ENCODE results near the gene TRAPPC5.

TRAPPC5 gene

DNA sequence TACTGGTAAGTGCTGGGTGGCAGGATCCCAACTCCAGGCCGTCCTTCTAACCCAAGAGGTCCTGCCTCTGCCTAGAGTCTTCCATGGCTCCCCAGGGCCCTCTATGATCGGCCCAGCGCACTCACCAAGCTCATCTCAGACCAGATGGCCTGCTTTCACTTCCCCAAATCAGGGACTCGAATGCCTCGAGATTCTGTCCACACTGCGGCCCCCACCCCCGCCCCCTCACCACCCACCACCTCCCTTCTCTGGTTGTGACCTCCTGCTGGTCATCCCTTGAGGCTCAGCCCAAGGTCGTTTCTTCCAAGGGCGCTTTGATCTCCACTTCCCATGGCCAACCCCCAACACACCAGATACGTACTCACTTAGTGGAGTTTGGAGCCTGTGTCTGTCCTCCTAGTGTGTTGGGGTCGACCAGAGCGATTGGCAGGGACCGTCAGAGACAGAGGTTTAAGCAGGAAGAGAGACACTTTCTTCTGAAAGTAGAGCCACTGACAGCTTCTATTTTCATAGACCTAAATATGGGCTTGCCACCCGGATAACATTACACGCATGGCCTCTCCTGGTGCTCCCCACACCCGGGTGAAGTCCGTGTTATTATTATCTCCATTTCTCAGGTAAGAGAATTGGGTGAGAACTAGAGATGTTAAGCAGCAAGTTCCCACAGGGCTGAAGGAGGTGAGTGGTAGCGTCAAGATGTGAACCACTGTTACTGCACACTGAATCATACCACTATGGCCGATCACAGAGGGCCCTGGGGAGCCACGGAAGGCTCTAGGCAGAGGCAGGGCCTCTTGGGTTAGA, 21.2 kb downstream of the TRAPPC5 start, which contains the start of gene FCER2:
Gene FCER2, minus strand, starts transcription at position 478 of the 804 bp plus-strand sequence. CDS start 2,371 bp downstream, outside the sequence.
- no peak for DNase-seq

DNA sequence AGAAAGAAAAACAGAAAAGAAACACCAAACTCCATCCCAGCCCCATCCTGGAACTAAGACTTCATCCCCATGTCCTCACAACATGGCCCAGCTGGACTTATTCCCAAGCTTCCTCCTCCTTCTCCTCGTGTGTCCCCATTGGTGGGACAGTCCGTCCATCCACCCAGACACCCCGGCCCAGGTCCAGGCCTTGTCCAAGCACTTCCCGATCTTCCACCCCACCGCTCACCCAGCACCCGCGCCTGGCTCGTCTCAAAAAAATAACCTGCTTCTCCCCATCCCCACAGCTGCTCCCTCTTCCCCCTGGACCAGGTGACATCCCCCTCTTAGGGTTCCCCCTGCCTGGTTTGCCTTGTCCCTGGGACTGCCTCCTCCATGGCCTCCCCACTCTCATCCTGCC, 22.7 kb downstream of the TRAPPC5 start:
- no peak for DNase-seq

DNA sequence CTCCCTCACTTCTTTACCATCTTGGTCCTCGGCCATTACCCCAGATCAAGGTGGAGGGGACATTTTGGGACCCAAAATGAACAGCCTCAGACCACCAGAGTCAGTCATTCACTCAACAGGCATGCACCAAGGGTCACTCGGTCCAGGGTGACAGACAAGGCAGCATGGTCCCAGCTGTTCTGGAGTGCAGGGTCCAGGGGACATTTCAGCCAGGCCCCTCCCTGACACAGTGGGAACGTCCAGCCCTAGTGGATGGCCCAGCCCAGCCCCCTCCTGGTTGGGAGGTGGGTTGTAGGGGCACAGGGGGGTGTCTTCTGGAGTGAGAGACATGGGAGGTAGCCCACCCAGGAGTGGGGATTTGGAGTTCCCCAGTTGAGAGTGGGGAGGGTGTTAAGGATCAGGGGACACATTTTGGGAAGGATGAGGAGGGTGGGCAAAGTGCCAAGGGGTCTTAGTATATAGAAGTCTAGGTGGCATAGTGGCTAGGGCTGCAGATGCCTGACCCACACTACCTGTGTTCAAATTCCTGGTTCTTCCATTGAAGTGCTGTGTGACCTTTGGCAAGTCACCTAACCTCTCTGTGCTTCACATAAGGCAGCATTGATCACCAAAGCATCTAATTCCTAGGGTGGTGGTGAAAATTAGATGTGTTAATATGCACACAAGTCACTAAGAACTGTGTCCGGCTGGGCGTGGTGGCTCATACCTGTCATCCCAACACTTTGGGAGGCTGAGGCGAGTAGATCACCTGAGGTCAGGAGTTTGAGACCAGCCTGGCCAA, 23.8 kb downstream of the TRAPPC5 start:
- no peak for DNase-seq

DNA sequence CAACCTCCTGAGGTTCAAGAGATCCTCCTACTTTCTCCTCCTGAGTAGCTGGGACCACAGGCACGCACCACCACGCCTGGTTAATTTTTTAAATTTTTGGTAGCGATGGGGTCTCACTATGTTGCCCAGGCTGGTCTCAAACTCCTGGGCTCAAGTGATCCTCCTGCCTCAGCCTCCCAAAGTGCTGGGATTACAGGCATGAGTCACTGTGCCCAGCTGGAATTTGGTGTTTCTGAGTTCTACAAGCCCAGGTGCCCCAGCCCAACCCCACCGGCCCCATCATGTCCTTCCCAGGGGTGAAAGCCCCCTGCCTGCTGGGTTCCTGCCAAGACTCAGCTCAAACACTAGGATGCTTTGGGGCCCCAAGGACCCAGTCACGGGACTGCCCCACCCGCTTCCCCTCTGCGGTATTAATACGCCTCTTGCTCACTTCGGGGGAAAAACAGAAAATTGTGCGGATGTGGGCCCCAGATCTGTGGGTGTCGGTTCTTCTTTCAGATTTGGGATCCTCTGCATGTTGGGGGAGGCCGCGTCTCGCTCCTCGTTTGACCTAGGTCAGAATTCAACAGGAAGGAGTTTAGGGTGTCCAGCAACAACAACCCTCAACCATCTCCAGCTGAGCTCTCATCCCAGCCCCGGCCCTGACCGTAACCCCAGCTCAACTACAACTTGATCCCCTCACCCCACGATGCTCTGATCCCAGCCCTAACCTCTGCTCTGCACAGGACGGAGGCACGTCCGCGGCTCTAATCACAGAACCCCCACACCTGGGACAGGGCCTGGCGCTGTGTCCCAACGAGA, 25.0 kb downstream of the TRAPPC5 start:
- peak; percentile 81 for DNase-seq

DNA sequence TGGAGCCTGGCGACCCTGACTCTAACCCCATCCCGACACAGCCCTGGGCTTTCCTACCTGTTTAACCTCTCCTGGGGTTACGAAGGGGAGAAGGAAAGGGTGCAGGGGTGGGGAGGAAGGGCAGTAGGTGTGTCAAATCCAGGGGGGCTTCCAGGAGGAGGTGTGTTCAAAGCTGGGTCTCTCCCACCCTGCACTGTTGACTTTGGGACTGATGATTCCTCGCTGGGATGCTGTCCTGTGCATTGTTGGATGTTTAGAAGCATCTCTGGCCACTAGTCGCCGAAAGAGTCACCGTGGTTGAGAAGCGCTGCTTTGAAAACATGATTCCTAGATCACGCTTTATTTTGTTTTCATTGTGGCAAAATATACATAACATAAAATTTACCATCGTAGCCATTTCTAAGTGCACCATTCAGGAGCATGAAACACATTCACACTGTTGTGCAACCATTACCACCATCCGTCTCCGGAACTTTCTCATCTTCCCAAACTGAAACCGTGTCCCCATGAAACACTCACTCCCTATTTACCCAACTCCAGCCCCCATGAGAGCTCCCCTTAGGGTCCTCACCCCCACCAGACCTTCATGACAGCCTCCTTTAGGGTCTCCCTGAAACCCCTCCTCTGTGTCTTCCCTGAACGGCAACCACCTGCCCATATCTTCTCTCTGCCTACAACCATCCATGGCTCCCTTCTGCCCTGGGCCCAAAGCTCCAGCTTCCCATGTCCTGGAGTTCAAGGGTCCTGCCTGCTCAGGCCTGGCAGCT, 25.7 kb downstream of the TRAPPC5 start:
- no peak for DNase-seq

DNA sequence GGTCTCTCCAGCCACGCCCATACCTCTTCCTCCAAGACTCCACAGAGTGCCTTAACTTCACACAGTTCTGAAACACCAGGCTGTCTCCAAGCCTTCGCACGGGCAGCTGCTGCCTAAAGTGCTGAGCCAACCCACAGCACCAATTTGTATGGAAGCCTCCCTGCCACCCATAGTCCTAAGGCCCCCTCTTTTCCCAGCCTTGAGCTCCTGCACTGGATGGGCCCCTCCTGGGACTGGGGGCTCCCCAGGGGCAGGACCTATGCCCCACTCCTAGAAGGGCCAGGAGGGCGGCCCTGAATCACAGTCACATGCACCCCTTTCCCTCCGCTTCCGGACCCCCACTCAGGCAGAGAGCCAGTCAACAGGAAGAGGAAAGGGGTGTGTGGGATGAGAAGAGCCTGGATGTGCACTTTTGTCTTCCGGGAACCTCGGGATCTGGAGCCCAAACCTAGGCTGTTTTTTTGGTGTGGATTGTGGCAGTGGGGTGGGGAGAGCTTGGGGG, 26.4 kb downstream of the TRAPPC5 start:
- DNase-seq = no peak

DNA sequence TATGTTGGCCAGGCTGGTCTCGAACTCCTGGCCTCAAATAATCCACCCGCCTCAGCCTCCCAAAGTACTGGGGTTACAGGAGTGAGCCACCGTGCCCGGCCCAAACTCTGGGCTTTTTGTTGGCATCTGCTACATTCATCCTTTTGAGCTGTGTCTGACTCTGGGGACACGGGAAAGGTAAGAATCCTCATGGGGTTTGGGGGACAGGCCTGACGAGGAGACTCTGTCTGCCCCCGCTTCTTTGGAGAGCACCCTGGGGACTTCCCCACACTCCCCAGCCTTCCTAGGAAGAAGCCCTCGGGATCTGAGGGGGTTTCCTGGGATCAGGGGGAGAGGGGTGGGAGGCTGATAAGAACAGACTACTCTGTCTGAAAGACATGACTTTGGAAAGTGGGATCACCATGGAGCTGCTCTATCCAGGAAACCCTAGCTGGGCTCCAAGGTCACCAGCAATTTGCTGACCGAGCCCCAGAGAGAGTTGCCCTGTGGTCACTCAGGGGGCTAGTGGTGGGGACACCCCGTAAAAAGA, 29.4 kb downstream of the TRAPPC5 start:
- DNase-seq = no peak

DNA sequence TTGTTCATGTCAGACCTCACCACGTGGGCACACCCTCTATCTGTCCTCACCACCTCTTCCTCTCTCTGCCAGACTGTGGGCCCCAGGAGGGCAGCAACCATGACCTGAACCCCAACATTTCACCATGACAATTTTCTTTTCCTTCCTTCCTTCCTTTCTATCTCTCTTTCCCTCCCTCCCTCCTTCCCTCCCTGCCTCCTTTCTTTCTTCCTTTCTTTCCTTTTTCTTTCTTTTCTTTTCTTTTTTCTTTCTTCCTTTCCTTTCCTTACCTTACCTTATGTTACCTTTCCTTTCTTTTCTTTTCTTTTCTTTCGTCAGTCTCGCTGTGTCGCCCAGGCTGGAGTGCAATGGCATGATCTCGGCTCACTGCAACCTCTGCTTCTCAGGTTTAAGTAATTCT, 30.0 kb downstream of the TRAPPC5 start:
- no peak for DNase-seq

DNA sequence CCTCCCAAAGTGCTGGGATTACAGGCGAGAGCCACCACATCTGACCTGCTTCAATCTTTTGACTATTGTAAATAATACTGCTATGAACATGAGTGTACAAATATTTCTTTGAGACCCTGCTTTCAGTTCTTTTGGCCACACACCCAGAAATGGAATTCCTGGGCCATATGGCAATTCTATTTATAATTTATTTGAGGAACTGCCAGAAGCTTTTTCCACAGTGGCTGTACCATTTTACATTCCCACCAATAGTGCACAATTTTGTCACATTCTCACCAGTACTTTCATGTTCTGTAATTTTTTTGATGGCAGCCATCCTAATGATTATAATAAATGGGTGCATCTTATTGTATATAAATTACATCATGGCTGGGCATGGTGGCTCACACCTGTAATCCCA, 35.0 kb downstream of the TRAPPC5 start:
- DNase-seq = no peak

DNA sequence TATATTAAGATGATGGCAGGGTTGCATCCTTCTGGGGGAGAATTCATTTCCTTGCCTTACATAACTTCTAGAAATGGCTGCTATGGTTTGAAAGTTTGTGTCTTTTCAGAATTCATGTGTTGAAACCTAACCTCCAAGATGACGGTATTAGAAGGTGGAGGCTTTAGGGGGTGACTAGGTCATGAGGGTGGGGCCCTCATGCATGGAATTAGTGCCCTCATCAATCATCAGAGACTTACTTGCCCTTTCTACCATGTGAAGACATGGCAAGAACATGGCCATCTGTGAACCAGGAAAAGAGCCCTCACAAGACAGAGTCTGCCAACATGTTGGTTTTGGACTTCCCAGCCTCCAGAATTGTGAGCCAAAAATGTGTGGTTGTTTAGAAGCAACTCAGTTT, 36.1 kb downstream of the TRAPPC5 start:
- no peak for DNase-seq

DNA sequence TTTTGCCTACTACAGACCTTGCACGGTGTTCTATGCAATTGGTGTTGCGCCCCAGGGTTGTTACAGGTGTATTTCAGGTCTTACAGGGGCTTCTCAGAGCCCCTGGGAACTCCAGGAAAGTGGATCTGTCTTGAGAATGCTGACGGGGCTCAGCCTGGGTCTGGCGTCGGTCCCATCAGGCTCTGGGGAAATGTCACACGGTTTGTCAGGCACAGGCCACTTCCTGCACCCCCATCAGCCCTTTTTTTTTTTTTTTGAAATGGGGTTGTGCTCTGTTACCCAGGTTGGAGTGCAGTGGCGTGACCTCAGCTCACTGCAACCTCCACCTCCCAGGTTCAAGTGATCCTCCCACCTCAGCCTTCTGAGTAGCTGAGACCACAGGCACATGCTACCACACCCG, 38.0 kb downstream of the TRAPPC5 start:
- DNase-seq = peak; percentile 38

DNA sequence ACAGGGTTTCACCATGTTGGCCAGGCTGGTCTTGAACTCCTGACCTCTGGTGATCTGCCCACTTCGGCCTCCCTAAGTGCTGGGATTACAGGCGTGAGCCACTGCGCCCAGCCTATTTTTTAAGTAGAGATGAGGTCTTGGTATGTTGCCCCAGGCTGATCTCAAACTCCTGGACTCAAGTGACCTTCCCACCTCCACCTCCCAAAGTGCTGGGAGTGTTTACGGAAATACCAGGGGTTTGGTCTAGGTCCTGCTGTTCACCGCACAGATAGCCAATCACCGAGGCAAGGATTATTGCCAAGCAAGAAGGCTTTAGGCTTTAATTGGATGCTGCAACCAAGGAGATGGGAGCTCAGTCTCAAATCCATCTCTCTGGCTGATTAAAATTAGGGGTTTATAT, 39.7 kb downstream of the TRAPPC5 start:
- no peak for DNase-seq

DNA sequence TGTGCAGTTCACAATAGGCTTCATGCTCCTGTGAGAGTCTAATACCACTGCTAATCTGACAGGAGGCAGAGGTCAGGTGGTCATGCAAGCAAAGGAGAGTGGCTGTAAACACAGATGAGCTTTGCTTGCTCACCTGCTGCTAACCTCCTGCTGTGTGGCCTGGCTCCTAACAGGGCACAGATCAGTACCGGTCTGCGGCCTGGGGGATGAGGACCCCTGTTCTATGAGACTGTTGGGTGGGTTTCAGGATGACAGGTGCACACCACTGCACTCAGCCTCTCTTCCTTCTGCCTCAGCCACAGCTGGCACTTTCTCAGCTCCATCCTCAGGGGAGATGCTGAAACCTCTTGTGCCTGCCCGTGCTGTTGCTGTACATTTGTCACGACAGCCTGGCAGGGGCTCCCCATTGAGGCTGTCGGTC, 41.6 kb downstream of the TRAPPC5 start:
- no peak for DNase-seq

DNA sequence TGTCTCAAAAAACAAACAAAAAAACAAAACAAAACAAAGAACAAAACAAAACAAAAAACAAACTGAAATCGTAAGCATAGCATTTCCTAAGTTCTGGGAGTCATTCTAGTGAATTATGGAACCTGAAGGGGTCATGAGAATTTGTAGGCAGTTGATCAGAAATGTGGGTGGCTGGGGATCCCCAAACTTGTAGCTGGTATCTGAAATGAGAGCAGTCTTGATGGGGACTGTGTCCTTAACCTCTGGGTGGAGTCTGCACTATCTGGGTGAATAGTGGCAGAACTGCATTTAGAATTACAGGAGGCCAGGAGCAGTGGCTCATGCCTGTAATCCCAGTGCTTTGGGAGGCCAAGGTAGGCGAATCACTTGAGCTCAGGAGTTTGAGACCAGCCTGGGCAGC, 45.2 kb downstream of the TRAPPC5 start:
- DNase-seq = no peak

DNA sequence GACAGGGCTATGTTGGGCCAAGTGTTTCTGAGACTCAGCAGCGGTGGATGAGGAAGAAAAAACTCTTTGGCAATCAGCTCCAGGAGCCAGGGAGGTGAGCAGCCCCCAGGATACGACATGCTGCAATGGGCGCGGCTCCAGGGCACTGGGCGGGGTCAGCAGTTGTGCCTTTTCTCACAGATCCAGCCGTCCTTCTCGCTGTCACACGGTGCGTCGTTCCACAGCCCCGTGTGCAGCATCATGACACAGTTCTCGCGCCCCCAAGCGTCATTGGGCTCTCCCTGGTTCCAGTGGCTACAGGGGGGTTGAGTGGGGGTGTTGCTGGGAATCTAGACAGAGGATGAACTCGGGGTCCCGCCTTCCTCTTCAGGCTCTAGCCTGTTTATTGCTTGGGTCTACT, 48.6 kb downstream of the TRAPPC5 start:
- DNase-seq = peak; percentile 26

DNA sequence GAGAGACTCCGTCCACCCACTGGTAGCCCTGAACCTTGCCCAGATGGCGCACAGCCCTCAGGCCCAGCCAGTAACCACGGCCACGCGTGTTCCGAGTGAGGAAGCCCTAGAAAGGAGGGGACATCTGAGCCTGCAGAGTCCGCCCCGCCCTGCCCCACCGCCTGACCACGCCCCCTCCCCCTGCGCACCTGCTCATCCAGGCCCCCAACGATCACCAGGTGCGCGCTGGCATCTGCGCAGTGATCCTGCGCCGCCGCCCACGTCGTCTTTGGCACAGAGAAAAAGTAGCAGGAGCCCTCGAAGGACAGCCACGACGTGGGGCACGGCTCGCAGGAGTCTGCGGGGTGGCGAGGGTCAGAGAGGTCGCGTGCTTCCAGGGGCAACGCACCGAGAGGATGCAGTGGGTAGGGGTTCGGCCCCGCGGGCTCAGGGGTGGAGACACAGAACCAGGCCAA, 49.2 kb downstream of the TRAPPC5 start:
- DNase-seq = peak; percentile 37

DNA sequence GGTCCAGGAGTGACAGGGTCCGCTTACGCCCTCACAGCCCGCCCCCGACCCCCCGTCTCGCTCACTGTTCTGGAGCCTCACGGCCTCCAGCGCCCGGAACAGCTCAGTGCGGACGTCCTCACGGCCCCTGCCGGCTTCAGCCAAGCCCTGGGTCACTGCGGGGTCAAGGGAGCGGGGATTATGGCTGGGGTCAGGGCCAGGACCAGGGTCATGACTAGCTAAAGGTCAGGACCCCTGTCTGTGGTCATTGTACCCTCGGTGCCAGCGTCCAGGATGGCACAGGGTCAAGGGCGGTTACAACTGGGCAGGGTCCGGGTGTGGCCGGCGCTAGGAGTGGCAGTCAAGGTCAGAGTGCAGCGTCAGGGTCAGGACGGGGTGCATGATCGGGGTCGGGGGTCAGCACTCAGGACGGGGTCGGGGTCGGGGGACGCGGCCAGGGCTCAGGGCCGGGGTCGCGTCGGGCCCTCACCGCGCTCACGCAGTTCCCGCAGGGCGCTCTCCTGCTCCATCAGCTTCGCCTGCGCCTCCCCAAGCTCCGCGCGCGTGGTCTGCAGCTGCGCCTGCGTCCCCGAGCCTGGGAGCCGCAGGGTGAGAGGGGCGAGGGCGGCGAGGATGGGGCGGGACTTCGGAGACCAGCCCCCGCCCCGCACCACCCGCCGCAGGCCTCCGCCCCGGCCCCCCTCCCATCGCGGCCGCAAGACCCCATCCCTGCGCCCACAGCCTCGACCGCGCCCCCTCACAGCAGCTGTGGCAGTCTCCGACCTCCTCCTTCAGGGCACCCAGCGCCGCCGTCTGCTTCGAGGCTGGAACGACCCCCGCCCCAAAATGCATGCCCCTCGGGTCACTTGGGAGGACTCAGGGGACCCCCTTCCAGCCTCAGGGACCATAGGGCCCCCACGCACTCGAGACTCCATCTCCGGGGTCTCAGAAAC, 49.9 kb downstream of the TRAPPC5 start:
- no peak for DNase-seq

DNA sequence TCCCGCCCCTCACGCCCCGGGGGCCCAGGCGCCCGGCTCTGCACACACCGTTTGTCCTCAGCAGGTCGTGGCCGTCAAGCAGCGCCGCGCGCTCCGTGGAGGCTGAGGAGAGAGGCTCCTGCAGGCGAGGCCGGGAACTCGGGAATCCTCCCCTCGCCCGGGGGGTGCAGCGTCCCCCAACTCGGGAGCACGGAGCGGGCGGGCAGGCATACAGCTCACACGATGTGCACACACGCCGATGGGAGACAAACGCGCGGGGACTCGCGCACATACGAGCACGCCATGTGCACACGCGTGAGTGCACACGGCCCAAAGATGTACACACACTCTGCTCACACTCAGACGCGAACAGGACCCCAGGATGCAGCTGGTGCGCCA, 50.6 kb downstream of the TRAPPC5 start:
- DNase-seq = no peak

DNA sequence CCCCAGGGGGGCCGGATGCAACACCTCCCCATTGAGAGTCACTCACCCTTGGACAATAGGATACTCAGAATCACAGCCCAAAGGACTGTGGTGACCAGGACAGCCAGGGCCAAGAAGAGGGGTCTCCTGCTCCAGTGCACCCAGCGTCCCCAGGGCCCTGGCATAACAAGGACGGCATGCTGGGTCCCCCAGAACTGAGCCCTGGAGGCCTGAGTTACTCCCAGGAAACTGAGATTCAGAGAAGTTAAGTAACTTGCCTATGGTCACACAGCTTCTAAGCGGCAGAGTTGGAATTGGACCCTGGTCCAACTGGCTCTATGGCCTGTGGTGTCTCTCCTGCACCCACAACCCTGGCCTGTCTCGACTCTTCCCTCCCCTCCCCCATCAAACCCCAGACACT, 51.0 kb downstream of the TRAPPC5 start:
- no peak for DNase-seq

DNA sequence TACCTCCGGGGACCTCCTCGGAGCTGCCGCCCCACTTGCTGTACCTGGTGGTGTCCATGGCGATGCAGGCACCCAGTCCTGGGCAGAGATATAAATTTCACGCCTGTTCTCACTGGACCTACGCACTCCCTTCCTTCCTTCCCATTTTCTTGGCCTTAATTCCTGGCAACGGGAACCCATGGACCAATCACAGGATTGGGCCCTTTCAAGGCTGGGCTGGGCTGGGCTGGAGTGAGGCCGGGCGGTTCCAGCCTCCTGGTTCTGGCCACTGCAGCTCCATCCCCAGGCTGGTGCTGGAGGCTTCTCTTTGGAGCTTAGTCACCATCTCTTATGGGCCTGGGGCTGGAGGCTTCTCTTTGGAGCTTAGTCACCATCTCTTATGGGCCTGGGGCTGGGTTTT, 51.4 kb downstream of the TRAPPC5 start, which contains the start of gene CLEC4G:
Gene CLEC4G, minus strand, starts transcription at position 66 of the 400 bp plus-strand sequence. Its CDS starts 8 bp downstream, at position 58.
- no peak for DNase-seq

DNA sequence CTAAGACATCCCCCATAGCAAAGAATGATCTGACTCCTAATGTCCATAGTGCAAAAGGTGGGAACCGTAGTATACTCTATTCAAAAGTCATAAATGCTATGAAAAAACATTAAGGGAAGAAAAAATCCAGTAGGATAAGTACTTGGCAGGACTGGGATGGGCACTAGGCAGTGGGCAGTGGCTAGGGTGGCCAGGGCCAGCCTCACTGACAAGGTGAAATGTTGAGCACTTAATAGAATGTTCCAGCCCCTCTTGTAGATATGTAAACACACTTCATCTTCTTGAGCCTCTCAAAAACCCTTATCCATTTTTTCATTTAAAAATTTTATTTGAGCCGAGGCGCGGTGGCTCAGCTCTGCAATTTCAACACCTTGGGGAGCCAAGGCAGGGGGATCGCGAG, 52.7 kb downstream of the TRAPPC5 start:
- no peak for DNase-seq

All from CD4-positive, alpha-beta T cell treated with Interleukin-6 for 4 hours (primary cell).